Activated CD4-positive, alpha-beta T cell treated with anti-CD3 and anti-CD28 coated beads, Interleukin-2, amount 50 U/mL, for 4 hours (primary cell): ENCODE results near the gene OLFM4.

Experiments
- DNase-seq, 2 experiments: peaks; one replicate each; pipeline ENCODE4 v3.0.0-alpha.2; 2020

OLFM4 gene

DNA sequence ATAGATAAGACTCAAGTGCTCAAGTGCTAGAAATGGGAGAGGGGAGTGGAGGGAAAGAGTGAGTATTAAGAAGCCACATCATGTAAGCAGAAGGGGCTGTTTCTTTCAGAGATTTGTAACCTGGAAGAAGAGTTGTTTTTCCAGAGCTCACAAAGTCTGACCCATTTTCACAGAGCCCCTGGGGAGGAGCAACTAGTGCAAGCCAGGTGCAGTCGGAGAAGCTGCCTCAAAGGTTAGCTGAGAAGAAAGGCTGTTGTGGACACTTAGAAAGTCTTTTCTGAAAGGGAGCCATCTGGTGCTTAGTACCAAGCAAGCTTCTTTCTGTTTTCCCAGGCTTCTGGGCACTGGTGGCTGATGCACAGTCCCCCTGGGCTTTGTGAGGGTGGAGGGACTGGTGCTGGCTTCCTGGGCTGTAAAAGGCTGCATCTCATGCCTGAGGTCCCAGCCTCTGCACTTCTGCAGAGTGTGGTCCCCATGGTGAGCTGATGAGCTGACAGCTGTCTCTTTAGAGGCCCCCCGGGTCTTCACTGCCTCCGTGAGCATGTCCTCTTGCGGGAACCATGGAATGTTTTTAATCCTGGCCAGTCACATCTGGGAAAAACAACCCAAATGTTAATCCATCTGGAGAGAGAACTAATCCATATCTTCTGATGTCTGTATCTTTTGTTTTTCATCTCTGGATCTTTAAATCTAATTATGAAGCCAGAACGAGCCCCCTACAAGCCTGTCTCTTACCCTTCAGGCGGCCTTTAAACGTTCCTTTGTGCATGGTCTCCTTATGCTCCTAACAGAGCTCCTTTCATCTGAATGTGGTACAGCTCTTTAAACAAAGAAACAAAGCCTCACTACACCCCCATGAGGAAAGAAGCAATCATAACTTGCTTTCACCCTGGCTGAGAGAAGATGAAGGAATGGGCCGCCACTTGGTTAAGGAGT lies 40.2 kb downstream of the OLFM4 start:
- DNase-seq, result no peak

- DNase-seq, result no peak
Observed at GRCh38 chr13:53069800-53070199, 41.2 kb downstream of the OLFM4 start.

DNA sequence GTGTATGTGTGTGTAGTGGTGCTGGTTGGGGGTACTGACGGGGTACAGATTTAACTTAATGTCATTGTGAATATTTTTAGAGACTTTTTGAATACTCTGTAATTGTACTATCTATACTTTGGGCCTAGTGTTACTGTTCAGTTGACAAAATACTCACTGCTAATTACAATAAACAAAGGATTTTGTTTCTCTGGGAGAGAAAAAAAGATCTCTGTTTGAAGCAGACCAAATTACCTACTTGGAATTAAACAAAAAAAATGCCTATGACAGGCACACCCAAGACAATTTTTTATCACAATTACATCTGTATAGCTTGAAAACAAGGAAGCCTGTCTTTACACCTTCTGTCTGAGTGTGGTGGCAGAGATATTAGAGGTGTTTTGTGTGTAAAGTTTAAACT lies 45.1 kb downstream of the OLFM4 start:
- DNase-seq, result no peak

DNA sequence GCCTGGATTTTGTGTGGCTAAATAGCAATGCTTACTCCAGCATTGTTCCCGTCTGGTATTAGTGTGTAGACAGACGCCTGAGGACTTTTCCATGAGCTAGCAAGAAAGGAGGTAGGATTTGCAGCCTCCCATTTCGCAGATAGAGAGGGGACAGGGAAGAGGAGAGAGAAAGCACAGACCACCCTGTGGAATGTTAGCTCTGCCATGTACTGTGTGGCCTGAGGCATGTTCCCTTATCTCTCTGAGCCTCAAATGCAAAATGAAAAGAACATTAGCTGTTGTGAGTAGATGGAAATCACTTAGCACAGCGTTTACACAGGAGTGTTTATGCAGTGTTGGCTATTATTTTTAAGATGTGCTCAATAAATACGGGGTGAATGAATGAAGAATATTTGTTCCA lies 45.5 kb downstream of the OLFM4 start:
- DNase-seq, result no peak

DNA sequence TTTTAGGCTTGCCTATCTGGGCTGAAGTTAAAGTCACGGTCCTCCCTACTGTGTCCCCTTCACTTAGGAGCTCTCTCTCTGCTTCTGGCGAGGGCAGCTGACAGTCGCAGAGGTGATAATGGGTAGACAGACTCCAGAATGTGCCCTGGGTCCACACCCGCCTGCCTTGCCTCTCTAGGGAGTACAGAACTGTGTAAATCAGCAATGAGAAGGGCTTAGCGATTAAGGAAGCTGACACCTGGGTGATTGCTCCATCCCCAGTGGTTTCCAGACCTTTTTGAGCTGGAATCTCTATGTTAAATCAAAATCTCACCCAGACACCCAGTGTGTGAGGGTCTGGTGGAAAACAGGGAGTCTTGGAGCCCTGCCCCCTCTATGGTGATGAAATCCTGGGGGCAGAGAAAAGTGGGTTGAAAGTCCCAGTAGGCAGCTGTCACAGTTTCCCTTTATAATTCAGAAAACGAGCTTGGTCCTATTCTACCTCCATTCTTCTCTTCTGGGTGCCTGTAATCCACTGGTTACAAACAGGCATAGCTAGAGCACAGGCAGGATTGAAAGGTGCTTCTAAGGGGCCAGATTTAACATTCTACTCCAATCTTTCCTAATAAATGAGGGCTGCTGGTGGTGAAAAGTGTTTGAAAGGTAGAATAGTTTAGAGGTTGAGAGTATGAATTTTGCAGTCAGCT lies 46.9 kb downstream of the OLFM4 start:
- DNase-seq, result no peak

DNA sequence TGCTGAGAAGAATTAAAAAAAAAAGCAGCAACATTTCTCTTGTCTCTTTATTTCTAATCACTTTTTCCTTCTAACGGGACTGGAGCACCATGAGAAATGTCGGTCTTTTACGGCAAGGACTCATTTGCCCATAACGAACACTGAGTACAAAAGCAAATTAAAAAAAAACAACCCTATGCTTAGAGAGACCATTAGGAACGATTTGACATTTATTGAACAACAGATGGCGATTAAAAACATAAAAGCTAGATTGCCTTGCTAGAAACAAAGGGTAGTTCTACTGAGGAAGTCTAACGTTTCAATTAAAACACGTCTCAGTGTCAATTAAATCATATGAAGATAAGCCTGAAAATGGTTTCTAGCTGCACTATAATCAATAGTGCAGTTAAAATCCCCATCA lies 51.1 kb downstream of the OLFM4 start:
- no peak for DNase-seq

GRCh38 chr13:53088871-53089270 lies 60.3 kb downstream of the OLFM4 start:
- DNase-seq, result no peak

GRCh38 chr13:53089951-53090350 lies 61.3 kb downstream of the OLFM4 start:
- DNase-seq, result no peak

- no peak for DNase-seq
Observed at GRCh38 chr13:53090461-53090860, 61.8 kb downstream of the OLFM4 start.

- DNase-seq, result no peak
Observed at GRCh38 chr13:53092931-53093330, 64.3 kb downstream of the OLFM4 start.

- DNase-seq, result no peak
Observed at GRCh38 chr13:53098455-53098854, 69.8 kb downstream of the OLFM4 start.

DNA sequence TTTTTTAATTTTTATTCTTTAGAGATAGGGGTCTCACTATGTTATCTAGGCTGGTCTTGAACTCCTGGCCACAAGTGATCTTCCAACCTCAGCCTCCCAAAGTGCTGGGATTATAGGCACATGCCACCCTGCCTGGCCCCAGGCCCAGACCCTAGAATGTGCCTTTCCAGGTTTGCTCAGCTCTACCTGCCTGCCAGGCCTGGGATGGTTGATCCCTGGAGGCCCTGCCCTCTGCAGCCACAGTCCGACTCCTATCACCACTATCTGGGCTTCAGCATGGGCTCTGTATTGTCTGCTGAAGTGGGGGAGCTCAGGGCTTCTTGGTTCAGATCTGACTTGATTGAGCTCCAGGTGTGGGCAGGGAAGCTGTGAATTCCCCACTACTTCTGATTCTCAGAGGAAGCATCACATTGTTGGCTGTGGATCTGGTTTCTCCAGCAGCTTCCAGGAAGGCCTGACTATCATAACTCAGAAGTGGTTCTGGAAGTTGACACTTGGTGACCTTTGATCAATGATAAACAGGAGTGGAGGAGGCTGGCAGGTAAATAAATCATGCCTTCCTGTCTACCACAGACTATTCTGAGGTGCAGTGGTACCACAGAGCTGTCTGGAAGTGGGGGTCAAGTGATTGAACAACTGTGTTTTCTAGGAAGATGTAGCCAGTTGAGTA lies 71.9 kb downstream of the OLFM4 start:
- DNase-seq, result no peak
